Vagina (tissue), 2 donors: ENCODE measurements around the gene ZNHIT3. TPM values are rescaled to one million over a fixed set of nuclear protein-coding genes. Genes with fewer than 3 reads are reported as not detected.

Experiments
- DNase-seq, 2 donors: peaks; one replicate each; pipeline ENCODE4 v3.0.0-alpha.2; 2017; ENCODE audit errors: extremely low spot score in 2 of 2
- H3K27ac ChIP-seq: fragments of 200-600 bp; sonication (generic); one replicate; pipeline ENCODE4 v1.5.1; 2019
- H3K27me3 ChIP-seq: fragments of 200-600 bp; sonication (generic); one replicate; pipeline ENCODE4 v1.5.1; 2019
- H3K36me3 ChIP-seq, 2 donors: fragments of 200-600 bp; sonication (generic); one replicate each; pipeline ENCODE4 v1.5.1; 2017 to 2019
- H3K4me1 ChIP-seq: fragments of 200-600 bp; sonication (generic); one replicate; pipeline ENCODE4 v1.5.1; 2019
- H3K4me3 ChIP-seq, 2 donors: fragments of 200-600 bp; sonication (generic); 1 replicate in 1 of 2; 2 replicates in 1 of 2; pipeline ENCODE4 v1.5.1; 2016 to 2019
- H3K9me3 ChIP-seq: fragments of 200-600 bp; sonication (generic); one replicate; pipeline ENCODE4 v1.5.1; 2019
- CTCF ChIP-seq, 3 experiments: fragments of 450-650 bp in 2 of 3; fragments of 200-600 bp in 1 of 3; sonication (generic) in 1 of 3; IDR thresholded peaks; one replicate each; pipeline ENCODE4 v1.5.1; 2017 to 2019; ENCODE audit warnings: antibody characterized with exemption in 3 of 3, mild to moderate bottlenecking in 2 of 3, moderate library complexity in 2 of 3
- POLR2A ChIP-seq, 2 donors: fragments of 450-650 bp; IDR thresholded peaks; one replicate each; pipeline ENCODE4 v1.6.1; 2017; ENCODE audit warnings: antibody characterized with exemption in 2 of 2, mild to moderate bottlenecking in 2 of 2, moderate library complexity in 2 of 2
- POLR2AphosphoS5 ChIP-seq, 2 donors: sonication (generic); formaldehyde crosslinking; IDR thresholded peaks; one replicate each; pipeline ENCODE4 v1.9.0; 2017; ENCODE audit warnings: antibody characterized with exemption in 2 of 2, mild to moderate bottlenecking in 2 of 2, low read depth in 1 of 2; ENCODE audit not compliant: insufficient read depth in 1 of 2
- intact Hi-C: fragments of 100-400 bp; cut with DNase I; formaldehyde crosslinking; loops from one replicate; pipeline ENCODE4 v1.15.1; 2023
- total RNA-seq: library from RNA; depleted of rRNA; stranded (reverse); fragments of >200 nt; gene quantifications from one replicate; pipeline ENCODE4 v1.2.3, GENCODE V29; 2016

Gene ZNHIT3
- total RNA-seq, 1 donor from 2014 or later, result 13.5 TPM

GRCh38 chr17:36464765-36465088, 21.8 kb upstream of the ZNHIT3 start:
- no peak overlapping the region for H3K4me3 ChIP-seq
- TF ChIP-seq POLR2A (IDR thresholded peaks at IDR 0.05), result no peak
- TF ChIP-seq POLR2AphosphoS5 (IDR thresholded peaks at IDR 0.05; ENCODE audit: insufficient read depth in 1 of 2, low read depth in 1 of 2), result no peak
- no peak for TF ChIP-seq CTCF (IDR thresholded peaks at IDR 0.05)
- peaks cover 7% of the 10 kb centered on the region for H3K4me1 ChIP-seq
- H3K36me3 ChIP-seq, result no peaks in the 10 kb centered on the region
- intact Hi-C loops, result no loop called here
- no peak for DNase-seq
- H3K27me3 ChIP-seq, result no peaks in the 10 kb centered on the region
- no peaks in the 10 kb centered on the region for H3K9me3 ChIP-seq
- H3K27ac ChIP-seq, result no peak overlapping the region

DNA sequence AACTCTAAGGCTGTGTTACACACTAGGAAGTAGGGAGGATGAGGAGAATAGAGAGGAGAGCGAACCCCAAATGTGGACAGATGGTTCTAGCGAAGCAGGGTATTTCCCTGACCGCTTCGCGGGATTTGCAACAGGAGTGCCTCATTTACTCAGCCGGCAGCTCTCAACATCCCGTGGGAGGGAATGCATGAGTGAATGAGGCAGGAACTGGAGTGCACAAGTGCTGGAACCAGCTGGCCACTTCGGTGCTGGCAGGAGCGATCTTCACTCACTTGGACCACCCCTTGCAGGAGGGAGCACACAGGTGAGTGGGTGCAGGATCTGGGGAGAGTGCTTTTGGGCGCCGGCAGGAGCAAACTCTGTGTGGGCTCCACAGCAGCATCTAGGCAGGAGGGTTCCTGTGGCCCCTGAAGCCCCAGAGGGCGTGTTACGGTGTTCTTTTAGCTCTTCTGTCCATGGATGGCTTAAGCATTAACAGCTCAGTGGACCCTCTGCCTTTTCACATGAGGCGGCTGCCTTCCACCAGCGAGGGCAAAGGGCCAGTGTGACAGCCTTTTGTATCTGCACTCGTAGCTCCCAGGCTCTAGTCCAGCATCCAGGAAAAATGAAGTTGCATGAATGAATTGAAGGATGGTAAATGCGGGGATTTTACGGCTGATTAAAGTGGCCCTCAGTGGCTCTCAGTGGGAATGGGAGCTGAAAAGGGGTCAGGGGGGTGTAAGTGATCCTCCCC, 17.4 kb upstream of the ZNHIT3 start:
- Histone ChIP-seq H3K9me3 (no peaks in the 10 kb centered on the region), H3K36me3 (no peaks in the 10 kb centered on the region), H3K27ac (no peak overlapping the region), H3K4me3 (no peak overlapping the region), H3K27me3 (no peaks in the 10 kb centered on the region), H3K4me1 (peaks cover 2% of the 10 kb centered on the region)
- intact Hi-C loops, result no loop called here
- DNase-seq, result no peak
- no peak for TF ChIP-seq POLR2AphosphoS5 (IDR thresholded peaks at IDR 0.05; ENCODE audit: insufficient read depth in 1 of 2, low read depth in 1 of 2)
- no peak for TF ChIP-seq POLR2A (IDR thresholded peaks at IDR 0.05)
- TF ChIP-seq CTCF (IDR thresholded peaks at IDR 0.05), result no peak

DNA sequence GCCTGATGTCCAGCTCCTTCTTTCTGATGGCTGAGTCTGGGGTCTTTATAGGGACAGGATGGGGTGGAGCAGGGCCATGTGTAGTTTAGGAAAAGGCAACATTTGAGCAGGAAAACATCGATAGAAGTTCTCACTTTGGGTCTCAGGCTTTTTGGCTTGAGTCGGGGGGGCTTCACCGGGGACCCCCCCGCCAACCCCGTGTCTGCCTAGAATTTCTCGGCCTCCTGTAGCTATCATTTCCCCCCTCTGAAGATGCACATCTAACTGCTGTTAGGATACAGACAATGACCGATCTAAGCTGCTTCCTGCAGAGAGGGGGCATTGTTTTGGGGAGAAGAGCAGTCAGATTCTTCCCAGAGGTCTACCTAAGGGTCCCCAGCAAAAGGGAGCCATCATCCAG, 16.7 kb upstream of the ZNHIT3 start:
- TF ChIP-seq POLR2AphosphoS5 (IDR thresholded peaks at IDR 0.05; ENCODE audit: insufficient read depth in 1 of 2, low read depth in 1 of 2) (no peak), CTCF (IDR thresholded peaks at IDR 0.05) (no peak), POLR2A (IDR thresholded peaks at IDR 0.05) (no peak)
- Histone ChIP-seq H3K9me3 (no peaks in the 10 kb centered on the region), H3K27ac (no peak overlapping the region), H3K4me3 (no peak overlapping the region), H3K36me3 (no peaks in the 10 kb centered on the region), H3K27me3 (no peaks in the 10 kb centered on the region), H3K4me1 (no peaks in the 10 kb centered on the region)
- intact Hi-C loops, result no loop called here
- DNase-seq, result no peak

- H3K4me3 ChIP-seq, result no peak overlapping the region
- TF ChIP-seq POLR2A (IDR thresholded peaks at IDR 0.05), result no peak
- no peak for TF ChIP-seq CTCF (IDR thresholded peaks at IDR 0.05)
- TF ChIP-seq POLR2AphosphoS5 (IDR thresholded peaks at IDR 0.05; ENCODE audit: insufficient read depth in 1 of 2, low read depth in 1 of 2), result no peak
- H3K27ac ChIP-seq, result no peak overlapping the region
- intact Hi-C loops, result no loop called here
- no peaks in the 10 kb centered on the region for H3K27me3 ChIP-seq
- no peaks in the 10 kb centered on the region for H3K9me3 ChIP-seq
- no peaks in the 10 kb centered on the region for H3K4me1 ChIP-seq
- H3K36me3 ChIP-seq, result no peaks in the 10 kb centered on the region
- DNase-seq, result no peak
Measured at GRCh38 chr17:36470499-36470898, 16.0 kb upstream of the ZNHIT3 start.

GRCh38 chr17:36474571-36474970, 11.9 kb upstream of the ZNHIT3 start:
- intact Hi-C loops, result no loop called here

More at GRCh38 chr17:36474571-36474970, 11.9 kb upstream of the ZNHIT3 start:
- no peaks in the 10 kb centered on the region for H3K4me1 ChIP-seq
- H3K9me3 ChIP-seq, result no peaks in the 10 kb centered on the region
- no peaks in the 10 kb centered on the region for H3K36me3 ChIP-seq
- no peaks in the 10 kb centered on the region for H3K27me3 ChIP-seq
- no peak for DNase-seq
- H3K27ac ChIP-seq, result no peak overlapping the region
- H3K4me3 ChIP-seq, result no peak overlapping the region
- TF ChIP-seq POLR2A (IDR thresholded peaks at IDR 0.05) (no peak), CTCF (IDR thresholded peaks at IDR 0.05) (no peak), POLR2AphosphoS5 (IDR thresholded peaks at IDR 0.05; ENCODE audit: insufficient read depth in 1 of 2, low read depth in 1 of 2) (no peak)
